Jurkat, Clone E6-1 (cell line): ENCODE measurements around the gene SYS1.

Experiments used
- DNase-seq: peaks from one replicate; pipeline ENCODE4 v3.0.0-alpha.2; 2011; ENCODE audit warnings: low read depth, low spot score
- H3K4me3 ChIP-seq: 2 replicates; pipeline ENCODE4 v1.5.1; 2011; ENCODE audit warnings: mild to moderate bottlenecking, low read length, control low read depth, moderate library complexity

Gene SYS1

DNA sequence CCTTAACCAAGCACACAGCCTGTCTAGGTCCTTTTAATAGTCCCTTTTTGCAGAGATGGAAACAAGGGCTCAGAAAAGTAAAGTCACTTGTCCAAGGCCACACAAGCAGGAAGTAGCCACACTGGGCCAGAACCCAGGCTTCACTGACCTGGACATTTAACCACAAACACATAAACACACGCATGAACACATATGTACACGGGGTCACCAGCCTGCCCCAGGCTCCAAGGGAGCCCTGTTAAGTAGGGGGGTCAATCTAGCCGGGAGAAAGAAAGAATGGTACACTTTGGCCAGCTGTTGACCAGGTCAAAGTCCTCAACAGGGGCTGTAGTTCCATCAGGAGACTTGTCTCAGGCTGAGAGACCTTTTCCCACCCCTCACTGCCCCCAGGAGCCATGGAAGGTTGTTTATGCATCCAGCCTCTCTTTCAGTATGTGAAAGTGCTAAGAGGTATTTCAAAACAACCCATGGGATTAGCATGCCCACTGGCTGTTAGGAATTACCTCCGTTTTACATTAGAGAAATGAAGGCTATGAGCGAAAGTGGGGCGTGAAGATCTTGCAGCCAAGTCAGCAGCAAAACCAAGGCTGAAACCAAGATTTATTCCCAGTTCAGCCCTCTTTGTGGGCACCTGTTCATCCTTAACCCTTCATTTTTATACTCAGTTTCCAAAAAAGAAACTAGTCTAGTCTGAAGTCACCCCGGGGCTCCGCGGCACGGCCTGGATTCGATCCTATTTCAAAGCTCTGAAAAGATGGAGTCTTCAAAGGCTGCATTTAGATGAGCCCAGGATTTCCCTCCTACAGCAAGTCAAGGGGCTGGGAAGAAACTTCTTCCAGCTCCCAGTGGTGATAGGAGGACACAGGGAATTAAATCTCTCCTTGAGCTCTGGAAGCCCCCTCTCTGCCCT is 24.6 kb upstream of the SYS1 start:
- no peak for DNase-seq
- H3K4me3 ChIP-seq = no peak overlapping the region

DNA sequence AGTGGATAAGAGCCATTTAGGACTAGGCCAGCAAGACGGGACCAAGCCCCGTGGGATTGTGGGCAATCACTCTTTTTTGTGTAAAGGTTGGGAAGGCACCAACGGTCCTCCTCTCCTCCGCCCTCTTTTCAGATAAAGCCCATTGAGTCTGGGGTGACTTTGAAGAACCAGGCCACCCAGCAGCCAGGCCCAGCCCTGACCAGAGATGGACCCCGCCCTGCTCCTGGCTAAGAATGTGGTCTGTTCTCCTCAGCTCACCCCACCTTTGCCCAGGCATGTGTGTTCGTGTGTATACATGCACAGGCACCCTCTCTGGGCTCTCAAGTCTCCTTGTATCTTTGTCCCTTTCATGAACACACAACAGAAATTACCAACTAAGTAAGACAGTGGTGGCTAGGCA is 23.9 kb upstream of the SYS1 start:
- DNase-seq = no peak
- no peak overlapping the region for H3K4me3 ChIP-seq

DNA sequence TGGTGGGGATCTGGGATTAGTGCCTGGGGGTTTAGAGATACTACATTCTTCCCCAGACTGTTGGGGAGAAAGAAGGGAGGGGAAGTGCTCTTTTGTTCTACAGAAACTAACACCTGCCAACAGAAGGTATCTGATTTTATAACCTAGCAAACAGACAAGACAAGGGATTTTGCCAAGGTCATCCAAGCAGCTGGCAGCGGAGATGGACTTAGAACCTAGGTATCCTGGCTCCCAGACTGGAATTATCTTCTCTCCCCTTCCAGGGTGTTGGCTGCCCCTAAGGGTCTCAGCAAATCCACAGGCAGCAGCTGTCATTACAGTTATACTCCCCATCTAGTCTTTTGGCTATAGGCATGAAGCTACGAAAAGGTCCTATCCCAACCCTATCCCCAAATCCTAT is 23.2 kb upstream of the SYS1 start:
- no peak for DNase-seq
- H3K4me3 ChIP-seq = no peak overlapping the region

DNA sequence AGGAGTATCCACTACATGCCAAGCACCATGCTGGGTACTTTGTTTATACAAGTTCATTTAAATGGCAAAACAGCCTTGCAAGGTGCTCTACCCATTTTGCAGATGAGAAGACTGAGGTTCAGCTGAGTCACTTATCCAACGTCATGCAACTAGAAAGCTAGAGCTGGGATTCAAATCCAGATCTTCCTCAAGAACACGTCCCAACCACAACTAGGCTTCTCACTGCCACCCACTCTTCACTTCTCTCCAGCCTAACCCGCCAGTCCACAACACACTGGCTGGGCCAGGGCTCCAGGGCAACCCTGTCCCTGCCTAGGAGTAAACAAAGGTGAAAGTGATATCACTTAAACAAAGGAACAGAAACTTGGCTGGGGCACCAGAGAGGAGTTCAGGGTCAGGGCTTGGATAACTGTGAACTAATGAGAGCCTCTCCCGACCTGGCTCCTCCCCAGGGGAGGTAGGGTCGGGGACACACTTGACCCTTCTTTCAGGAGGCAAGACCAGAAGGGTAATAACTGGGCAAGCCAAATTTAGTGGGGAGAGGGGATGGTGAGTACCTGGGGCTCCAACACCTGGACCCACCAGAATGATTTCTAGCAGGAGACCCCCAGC is 22.6 kb upstream of the SYS1 start:
- no peak for DNase-seq
- no peak overlapping the region for H3K4me3 ChIP-seq

DNA sequence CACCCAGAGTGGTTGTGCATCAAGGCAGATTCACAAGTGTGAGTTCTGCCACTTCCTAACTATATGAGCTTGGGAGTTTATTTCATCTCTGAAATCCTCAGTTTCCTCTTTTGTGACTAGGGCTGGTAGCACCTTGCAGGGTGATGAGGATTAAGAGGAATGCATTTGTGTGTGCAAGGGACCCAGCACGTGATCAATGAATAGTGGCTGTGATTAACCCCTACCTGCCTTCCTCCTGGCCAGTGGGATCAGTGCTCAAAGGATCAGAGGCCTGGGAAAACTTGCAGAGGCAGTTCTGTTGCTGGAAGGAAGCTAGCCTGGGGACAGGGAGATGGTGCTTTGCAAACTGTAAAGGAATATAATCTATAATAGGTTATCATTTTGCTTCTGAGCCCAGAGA is 22.0 kb upstream of the SYS1 start:
- H3K4me3 ChIP-seq = no peak overlapping the region
- no peak for DNase-seq

DNA sequence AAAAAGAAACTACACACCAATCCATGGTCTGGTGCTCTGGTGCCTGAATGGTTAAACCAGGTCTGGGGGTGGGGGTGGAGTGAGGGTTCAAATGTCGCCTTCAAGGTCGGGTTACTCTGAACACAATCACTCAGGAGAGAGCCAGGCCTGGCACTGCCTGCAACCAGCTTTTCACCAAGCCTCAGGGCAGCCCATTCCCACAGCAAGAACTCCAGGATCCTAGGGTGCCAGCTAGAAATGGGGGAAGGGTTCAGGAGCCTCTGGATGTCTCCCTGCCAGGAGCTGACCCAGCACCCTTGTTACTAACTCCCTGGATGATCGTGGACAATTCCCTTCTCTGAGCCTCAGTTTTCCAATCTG is 21.4 kb upstream of the SYS1 start:
- no peak overlapping the region for H3K4me3 ChIP-seq
- no peak for DNase-seq

DNA sequence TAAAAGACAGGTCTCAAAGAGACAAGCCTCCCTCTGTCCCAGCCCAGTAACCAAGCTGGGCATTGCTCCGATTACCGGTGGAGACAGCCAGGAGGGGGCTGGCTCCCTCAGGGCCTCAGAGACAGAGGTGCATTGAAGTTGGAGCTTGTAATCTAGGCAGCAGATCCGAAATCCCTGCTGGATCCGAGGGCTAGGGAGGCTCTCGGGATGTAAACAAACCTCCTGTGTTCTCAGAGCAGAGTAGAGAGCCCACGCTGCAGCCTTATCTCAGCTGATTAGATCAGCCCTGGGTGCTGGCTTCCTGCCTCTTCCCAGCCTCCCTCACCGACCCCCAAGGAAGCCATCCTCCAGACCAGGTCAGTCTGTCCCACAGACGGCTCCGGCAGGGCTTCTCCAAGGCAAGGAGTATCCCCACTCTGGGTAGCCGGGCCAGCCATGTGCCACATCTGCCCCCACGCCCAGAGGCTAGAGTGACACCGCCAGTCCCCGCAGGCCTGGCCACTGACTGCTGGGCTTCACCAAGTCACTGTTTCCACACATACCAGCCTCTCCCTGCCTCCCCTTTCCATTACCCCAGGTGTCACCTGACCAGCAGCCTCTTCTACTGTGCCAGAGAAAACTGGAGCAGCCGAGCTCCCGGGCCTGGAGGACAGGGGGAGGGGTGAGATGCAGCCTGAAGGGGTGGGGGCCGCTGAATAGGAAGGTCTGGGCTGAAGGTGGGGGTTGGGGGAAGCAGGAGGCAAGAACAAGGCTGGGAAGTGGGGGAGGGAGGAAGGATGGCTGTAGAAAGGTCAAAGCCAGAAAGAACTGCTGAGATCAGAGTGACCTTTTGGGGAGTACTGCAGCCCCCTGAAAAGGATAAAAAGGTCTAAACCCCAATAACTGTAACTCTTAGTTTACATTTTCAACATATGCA is 20.8 kb upstream of the SYS1 start:
- H3K4me3 ChIP-seq = no peak overlapping the region
- no peak for DNase-seq

DNA sequence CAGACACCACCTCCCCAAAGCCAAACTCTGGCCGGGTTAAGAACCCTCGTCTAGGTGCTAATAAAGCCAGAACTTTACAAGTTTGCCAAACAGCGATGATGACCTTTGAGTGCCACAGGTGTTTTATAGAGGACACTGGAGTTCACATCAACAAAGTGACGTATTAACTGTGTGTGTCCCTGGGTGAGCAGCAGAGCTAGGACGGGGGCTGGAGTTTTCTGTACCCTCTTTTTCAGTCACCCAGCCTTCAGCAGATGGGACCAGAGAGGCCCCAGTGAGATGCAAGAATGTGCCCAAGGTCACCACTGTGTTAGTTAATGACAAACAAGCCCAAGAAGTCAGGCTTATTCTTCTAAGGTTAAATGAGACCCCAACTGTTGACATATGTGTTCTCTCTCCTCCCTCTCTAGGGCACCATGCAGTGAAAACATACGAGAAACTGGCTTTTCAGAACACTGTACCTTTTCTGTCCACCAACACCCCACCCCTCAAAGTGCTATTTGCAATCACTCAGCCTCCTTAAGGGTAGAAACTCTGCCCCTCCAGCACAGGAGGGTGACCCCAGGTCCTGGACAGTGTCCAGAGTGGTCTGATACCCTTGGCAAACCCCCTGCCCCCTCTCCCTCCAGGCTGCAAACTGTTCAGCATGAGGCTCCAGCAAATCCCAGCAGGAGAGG is 20.0 kb upstream of the SYS1 start:
- no peak overlapping the region for H3K4me3 ChIP-seq

DNA sequence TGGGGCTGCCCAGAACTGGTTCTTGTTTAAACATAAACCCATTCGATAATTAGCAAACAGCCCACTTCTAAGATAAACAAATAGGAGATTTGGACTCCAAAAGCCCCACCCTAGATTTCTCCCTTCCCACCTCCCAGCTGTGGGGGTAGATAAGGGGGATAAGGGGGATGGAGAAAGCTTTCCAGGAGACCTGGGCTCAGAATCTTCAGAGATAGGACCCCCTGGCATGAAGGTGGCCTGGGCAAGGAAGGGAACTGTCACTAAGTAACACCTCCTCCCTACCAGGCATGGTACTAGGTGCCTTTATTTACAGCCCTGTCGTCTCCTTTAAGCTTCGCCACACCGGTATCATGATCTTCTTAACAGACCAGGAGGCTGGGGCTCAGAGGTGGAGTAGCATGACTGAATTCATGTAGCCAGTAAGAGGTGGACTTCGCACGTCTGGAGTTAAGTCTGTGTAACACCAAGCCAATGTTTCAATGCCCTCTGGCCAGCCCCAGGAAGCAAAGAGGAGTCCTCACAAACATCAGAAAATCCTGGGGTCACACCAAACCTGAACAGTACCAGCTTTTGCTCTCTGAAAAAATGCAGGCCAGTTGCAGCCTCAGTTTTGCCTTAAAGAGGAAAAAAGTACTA is 19.3 kb upstream of the SYS1 start:
- no peak overlapping the region for H3K4me3 ChIP-seq
- no peak for DNase-seq

More for the DNA sequence above, 20.0 kb upstream of the SYS1 start:
- no peak for DNase-seq

DNA sequence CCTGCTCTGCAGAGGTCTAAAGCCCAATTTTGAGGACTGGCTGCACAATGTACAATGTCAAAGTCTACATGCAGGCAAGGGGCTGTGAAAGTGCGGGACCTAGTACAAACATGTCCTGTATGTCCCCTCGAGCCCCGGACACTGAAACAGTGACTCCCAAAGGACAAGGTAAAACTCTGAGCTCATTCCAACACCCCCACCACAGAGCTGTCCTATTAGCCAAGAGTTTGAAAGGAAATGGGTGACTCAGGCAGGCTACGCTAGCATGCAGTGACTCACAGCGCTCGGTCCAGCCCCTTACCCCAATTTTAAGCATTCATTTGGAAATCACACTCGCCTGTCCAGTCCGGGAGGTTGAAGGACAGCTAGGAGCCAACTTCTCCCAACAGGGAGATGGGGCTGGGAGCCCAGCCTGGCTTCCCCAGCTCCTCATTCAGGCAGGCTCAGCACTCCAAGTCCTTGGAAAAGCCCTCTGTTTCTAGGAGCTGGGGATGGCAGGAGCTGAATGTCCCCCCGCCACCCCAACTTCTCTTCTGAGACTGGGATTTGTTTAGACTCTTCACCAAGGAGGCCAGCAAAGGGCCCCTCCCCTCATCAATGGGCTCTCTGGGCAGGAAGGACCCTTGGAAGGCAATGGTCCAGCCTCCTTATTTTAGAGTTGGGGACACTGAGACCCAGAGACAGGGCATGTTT is 18.6 kb upstream of the SYS1 start:
- no peak overlapping the region for H3K4me3 ChIP-seq
- DNase-seq = no peak

DNA sequence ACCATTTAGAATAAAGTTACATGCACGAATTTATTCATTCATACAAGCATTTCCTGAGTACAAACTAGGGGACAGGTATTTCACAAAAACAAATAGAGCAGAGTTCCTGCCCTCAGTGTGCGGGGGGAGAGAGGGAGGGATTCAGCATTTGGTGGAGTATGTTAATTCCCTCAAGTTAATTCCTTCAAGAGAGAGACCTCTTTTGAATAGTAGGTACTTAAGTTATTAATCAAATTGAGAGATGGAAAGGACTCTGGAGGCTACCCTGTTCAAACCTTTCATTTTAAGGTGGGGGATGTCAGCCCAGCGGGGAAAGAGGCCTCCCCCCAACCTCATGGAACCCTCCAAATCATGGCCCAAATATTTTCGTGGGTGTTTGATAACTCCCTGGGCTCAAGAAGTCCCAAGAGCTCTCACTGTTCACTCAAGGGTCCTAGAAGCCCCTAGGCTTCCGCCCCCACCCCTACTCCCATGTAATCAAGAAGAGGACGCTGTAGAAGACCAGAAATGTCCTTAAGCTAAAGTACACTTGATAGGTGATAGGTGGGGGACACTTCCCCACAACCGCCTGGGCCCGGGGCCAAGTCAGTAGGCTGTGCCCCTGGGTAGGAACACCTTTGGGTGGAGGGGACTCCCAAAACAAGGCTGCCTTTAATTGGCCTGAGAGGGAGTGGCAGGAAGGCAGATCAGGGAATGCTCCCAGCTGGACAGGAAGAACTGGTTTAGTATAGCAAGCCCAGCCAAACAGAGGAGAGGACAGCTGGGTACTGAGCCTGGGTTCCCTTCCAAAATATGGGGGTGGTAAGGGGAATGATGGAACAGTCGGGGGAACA is 17.6 kb upstream of the SYS1 start:
- no peak overlapping the region for H3K4me3 ChIP-seq
- DNase-seq = no peak

DNA sequence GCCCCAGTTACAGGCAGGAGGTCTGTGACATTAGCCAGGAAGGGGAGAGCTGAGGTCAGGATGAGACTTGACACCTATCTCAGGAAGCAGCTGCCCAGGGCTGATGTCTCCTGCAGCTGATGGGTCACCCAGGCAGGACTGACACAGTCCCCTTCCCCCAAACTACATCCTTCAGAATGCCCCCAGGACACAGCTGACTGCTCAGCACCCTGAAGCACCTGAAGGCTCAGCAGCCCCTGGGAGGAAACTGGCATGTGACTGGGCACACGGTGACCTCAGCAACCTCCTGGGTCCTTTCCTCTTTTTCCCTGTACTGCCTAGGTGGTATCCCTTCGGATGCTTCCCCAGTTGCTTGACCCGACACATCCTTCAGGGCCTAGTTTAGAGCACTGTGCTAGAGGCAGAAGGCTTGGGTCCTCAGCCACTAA is 16.7 kb upstream of the SYS1 start:
- no peak for DNase-seq
- H3K4me3 ChIP-seq = no peak overlapping the region

DNA sequence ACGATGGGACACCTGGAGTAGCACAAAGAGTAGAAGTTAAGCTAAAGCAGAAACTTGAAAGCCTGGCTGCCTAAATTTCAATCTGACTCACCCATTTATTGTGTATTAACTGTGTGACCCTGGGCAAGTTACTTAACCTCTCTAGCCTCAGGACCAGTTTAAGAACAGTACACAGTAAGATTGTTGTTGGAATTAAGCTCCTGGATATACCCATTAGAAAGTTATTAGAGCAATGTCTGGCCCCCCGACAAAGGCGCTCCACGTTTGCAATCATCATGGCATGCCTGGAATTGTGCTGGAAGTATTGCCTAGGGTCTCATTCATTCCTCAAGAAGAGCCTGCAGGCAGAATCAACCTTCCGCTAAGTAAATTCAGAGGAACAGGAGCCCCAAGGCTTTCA is 16.1 kb upstream of the SYS1 start:
- DNase-seq = no peak
- H3K4me3 ChIP-seq = no peak overlapping the region

DNA sequence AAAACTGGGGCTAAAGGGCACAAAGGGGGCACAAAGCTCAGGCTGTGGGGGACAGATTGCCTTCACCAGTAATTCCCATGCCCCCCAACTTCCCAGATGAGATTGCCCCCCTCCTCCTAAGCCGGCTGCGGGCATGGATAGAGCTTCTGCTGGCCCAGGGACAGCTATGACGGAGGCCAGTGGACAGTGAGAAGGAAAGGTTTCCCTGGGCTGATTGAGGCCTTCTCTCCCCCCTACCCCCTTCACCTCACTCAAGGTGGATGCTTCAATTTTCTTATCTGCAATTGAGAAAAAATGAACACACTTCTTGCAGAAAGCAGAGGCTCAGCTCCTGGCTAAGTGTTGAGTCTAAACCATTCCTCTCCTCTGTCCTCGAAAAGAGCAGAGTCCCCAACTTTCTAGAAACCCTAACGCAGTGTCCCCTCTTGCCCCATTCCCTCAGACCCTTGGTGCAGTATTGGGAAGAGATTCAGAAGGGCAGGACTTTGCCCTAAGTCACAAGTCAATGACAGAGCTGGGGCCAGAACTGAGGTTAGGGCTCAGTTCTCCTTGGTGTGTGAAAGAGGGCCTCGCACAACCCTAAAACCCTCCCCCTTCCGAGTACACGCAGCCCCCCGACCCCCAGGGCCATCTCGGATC is 15.5 kb upstream of the SYS1 start:
- H3K4me3 ChIP-seq = no peak overlapping the region
- no peak for DNase-seq

DNA sequence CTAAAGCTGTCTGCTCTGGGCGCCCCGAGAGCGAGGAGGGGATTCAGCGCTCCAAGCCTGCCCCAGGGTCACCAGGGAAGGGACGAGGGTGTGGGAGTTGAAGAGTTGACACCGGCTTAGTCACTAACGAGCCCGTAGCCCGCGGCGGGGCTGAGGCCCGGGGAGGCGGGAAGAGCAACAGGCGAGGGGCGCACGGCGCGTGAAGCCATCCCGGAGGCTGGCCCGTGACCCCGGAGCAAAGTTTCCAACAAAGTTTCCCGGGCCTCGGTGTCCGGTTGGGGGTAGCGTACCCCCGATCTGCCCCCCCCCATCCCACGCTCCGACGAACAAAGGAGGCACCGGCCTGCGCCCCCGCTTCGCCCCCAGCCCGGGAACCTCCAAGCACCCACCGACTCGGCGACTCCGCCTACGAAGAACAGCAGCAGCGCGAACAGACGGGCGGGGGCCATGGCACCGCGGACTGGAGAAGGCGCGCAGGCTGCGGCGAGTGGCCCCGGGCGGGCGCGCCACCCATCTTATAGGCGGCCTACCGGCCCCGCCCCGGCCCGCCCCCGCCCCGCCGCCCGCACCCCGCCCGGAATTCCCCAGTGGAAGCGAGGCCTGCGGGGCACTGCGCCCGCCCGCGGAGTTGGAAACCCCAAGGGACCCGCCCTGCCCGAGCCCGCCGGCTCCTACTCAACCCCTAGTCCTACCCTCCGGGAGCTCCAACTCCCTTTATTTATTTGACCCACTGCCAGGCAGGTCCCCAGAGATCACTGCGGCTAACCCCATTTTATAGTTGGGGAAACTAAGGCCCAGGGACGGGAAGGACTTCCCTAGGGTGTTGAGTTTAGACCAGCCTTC is 14.8 kb upstream of the SYS1 start, which contains the start of gene SDC4:
Gene SDC4, minus strand, starts transcription at position 489 of the 843 bp plus-strand sequence. Its CDS starts 40 bp downstream, at position 449.
- no peak within 1 kb of the TSS for H3K4me3 ChIP-seq
- no peak for DNase-seq

DNA sequence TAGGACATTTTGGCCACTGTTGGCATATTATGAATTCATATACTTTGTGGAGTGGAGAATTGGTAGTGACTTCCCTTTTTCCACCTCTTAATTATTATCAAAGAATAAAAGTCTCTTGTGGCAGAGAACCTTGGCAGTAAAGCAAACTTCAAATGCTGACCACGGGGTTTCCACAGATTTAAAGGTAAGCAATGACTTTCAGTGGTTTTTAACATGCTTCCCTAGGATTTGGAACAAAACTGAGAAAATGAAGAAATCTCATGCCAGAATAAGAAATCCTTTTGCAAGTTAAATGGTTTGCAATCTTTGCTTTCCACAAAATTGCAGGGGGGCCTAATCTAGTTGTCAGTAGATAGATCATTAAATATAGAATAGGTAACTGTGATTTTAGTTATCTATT is 12.7 kb upstream of the SYS1 start:
- DNase-seq = no peak
- H3K4me3 ChIP-seq = no peak overlapping the region
